Neural progenitor cell (in vitro differentiated cells): Measurements from ENCODE around the gene IL17RE. TPM values are rescaled to one million over a fixed set of nuclear protein-coding genes. Genes with fewer than 3 reads are reported as not detected.
A peak's percentile ranks its signal among the peaks of the same experiment; 100 is the strongest.

ENCODE experiments used
- DNase-seq: peaks from one replicate; pipeline ENCODE4 v3.0.0-alpha.2; 2016; ENCODE audit warnings: low spot score
- H2AFZ ChIP-seq: fragments of 200-600 bp; sonication (generic); replicated peaks from 2 replicates; pipeline ENCODE4 v1.6.1; 2016; ENCODE audit warnings: antibody characterized with exemption
- H3F3A ChIP-seq: fragments of 200-600 bp; sonication (generic); 2 replicates; pipeline ENCODE4 v1.6.1; 2016; ENCODE audit warnings: antibody characterized with exemption, low read depth
- H3K27ac ChIP-seq: fragments of 200-600 bp; sonication (generic); 2 replicates; pipeline ENCODE4 v1.5.1; 2016; ENCODE audit warnings: mild to moderate bottlenecking
- H3K27me3 ChIP-seq: fragments of 200-600 bp; sonication (generic); 2 replicates; pipeline ENCODE4 v1.6.1; 2016; ENCODE audit warnings: mild to moderate bottlenecking, moderate library complexity
- H3K36me3 ChIP-seq: fragments of 200-600 bp; sonication (generic); 2 replicates; pipeline ENCODE4 v1.5.1; 2016
- H3K4me1 ChIP-seq: fragments of 200-600 bp; sonication (generic); 2 replicates; pipeline ENCODE4 v1.6.1; 2016; ENCODE audit warnings: mixed run types
- H3K4me2 ChIP-seq: fragments of 200-600 bp; sonication (generic); 2 replicates; pipeline ENCODE4 v1.6.1; 2016
- H3K4me3 ChIP-seq: fragments of 200-600 bp; sonication (generic); 2 replicates; pipeline ENCODE4 v1.5.1; 2016
- H3K79me2 ChIP-seq: fragments of 200-600 bp; sonication (generic); 2 replicates; pipeline ENCODE4 v1.6.1; 2016; ENCODE audit warnings: low read depth
- H3K9ac ChIP-seq: fragments of 200-600 bp; sonication (generic); 2 replicates; pipeline ENCODE4 v1.6.1; 2016
- H3K9me3 ChIP-seq: fragments of 200-600 bp; sonication (generic); 2 replicates; pipeline ENCODE4 v1.5.1; 2016; ENCODE audit warnings: low read depth
- H4K20me1 ChIP-seq: fragments of 200-600 bp; sonication (generic); 2 replicates; pipeline ENCODE4 v1.6.1; 2016; ENCODE audit warnings: low read depth
- H3K27ac Mint-ChIP-seq: 3 replicates; pipeline ENCODE4 v1.8.0; 2021; ENCODE audit warnings: mixed read lengths
- H3K27me3 Mint-ChIP-seq: 2 replicates; pipeline ENCODE4 v1.8.0; 2022; ENCODE audit warnings: low read depth, mild to moderate bottlenecking, inconsistent platforms, moderate library complexity, mixed read lengths; ENCODE audit not compliant: insufficient read depth
- H3K36me3 Mint-ChIP-seq: 3 replicates; pipeline ENCODE4 v1.8.0; 2021; ENCODE audit warnings: mixed read lengths
- H3K4me1 Mint-ChIP-seq: 3 replicates; pipeline ENCODE4 v1.8.0; 2021; ENCODE audit warnings: mixed read lengths
- H3K4me3 Mint-ChIP-seq: 3 replicates; pipeline ENCODE4 v1.8.0; 2021; ENCODE audit warnings: mild to moderate bottlenecking, moderate library complexity, mixed read lengths
- H3K9me3 Mint-ChIP-seq: 3 replicates; pipeline ENCODE4 v1.8.0; 2020; ENCODE audit warnings: mixed read lengths
- EZH2 ChIP-seq: fragments of 200-600 bp; sonication (generic); IDR thresholded peaks from 2 replicates; pipeline ENCODE4 v1.6.1; 2017; ENCODE audit warnings: antibody characterized with exemption, mild to moderate bottlenecking, moderate library complexity
- EZH2phosphoT487 ChIP-seq: fragments of 200-600 bp; sonication (generic); IDR thresholded peaks from 2 replicates; pipeline ENCODE4 v1.6.1; 2017; ENCODE audit warnings: antibody characterized with exemption
- total RNA-seq: library from RNA; depleted of rRNA; stranded (reverse); fragments of >200 nt; gene quantifications from 2 replicates; pipeline ENCODE4 v1.2.3, GENCODE V29; 2015; ENCODE audit warnings: low replicate concordance
- TF ChIP-seq, protein P1 (sequence below): fragments of 200-600 bp; sonication (generic); IDR thresholded peaks from 2 replicates; pipeline ENCODE4 v1.5.1; 2017; ENCODE audit warnings: antibody characterized with exemption, mild to moderate bottlenecking

Gene IL17RE
- total RNA-seq, 1 donor from 2014 or later, result not detected

GRCh38 chr3:9859530-9860025, 43.1 kb upstream of the IL17RE start:
- no peak overlapping the region for H3K27ac Mint-ChIP-seq
- Histone ChIP-seq H2AFZ (no peak overlapping the region), H3K79me2 (no peaks in the 10 kb centered on the region), H3F3A (peaks cover 11% of the 10 kb centered on the region), H3K36me3 (no peaks in the 10 kb centered on the region), H4K20me1 (no peaks in the 10 kb centered on the region), H3K9me3 (no peaks in the 10 kb centered on the region), H3K4me1 (peaks cover 17% of the 10 kb centered on the region), H3K27ac (no peak overlapping the region), H3K9ac (no peak overlapping the region), H3K4me2 (no peak overlapping the region), H3K27me3 (peaks cover 29% of the 10 kb centered on the region), H3K4me3 (no peak overlapping the region)
- H3K36me3 Mint-ChIP-seq, result no peaks in the 10 kb centered on the region
- DNase-seq, result no peak
- peaks cover 2% of the 10 kb centered on the region for H3K9me3 Mint-ChIP-seq
- TF ChIP-seq EZH2 (no peak), EZH2phosphoT487 (no peak)
- TF ChIP-seq, protein P1, sequence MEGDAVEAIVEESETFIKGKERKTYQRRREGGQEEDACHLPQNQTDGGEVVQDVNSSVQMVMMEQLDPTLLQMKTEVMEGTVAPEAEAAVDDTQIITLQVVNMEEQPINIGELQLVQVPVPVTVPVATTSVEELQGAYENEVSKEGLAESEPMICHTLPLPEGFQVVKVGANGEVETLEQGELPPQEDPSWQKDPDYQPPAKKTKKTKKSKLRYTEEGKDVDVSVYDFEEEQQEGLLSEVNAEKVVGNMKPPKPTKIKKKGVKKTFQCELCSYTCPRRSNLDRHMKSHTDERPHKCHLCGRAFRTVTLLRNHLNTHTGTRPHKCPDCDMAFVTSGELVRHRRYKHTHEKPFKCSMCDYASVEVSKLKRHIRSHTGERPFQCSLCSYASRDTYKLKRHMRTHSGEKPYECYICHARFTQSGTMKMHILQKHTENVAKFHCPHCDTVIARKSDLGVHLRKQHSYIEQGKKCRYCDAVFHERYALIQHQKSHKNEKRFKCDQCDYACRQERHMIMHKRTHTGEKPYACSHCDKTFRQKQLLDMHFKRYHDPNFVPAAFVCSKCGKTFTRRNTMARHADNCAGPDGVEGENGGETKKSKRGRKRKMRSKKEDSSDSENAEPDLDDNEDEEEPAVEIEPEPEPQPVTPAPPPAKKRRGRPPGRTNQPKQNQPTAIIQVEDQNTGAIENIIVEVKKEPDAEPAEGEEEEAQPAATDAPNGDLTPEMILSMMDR, result no peak
- H3K27me3 Mint-ChIP-seq, result peaks cover 13% of the 10 kb centered on the region
- no peak overlapping the region for H3K4me3 Mint-ChIP-seq
- H3K4me1 Mint-ChIP-seq, result peaks cover 31% of the 10 kb centered on the region

GRCh38 chr3:9861201-9861600, 41.4 kb upstream of the IL17RE start:
- Histone ChIP-seq H3K79me2 (no peaks in the 10 kb centered on the region), H3K9me3 (no peaks in the 10 kb centered on the region), H3K9ac (no peak overlapping the region), H2AFZ (no peak overlapping the region), H3K4me1 (peaks cover 13% of the 10 kb centered on the region), H3K4me2 (no peak overlapping the region), H3K4me3 (no peak overlapping the region), H3K27me3 (peaks cover 24% of the 10 kb centered on the region), H4K20me1 (no peaks in the 10 kb centered on the region), H3K27ac (no peak overlapping the region), H3K36me3 (no peaks in the 10 kb centered on the region), H3F3A (peaks cover 9% of the 10 kb centered on the region)
- H3K27me3 Mint-ChIP-seq, result peaks cover 12% of the 10 kb centered on the region
- H3K4me1 Mint-ChIP-seq, result peaks cover 28% of the 10 kb centered on the region
- no peaks in the 10 kb centered on the region for H3K36me3 Mint-ChIP-seq
- no peak overlapping the region for H3K4me3 Mint-ChIP-seq
- no peaks in the 10 kb centered on the region for H3K9me3 Mint-ChIP-seq
- TF ChIP-seq, protein P1, result no peak
- TF ChIP-seq EZH2phosphoT487, result no peak
- no peak for TF ChIP-seq EZH2
- no peak for DNase-seq
- no peak overlapping the region for H3K27ac Mint-ChIP-seq

- Histone ChIP-seq H4K20me1 (no peaks in the 10 kb centered on the region), H3K4me3 (no peak overlapping the region), H3K4me2 (no peak overlapping the region), H3K27ac (no peak overlapping the region), H3K27me3 (peaks cover 24% of the 10 kb centered on the region), H3K9ac (no peak overlapping the region), H3K36me3 (no peaks in the 10 kb centered on the region), H3K4me1 (peaks cover 13% of the 10 kb centered on the region), H3F3A (peaks cover 9% of the 10 kb centered on the region), H3K79me2 (no peaks in the 10 kb centered on the region), H2AFZ (no peak overlapping the region), H3K9me3 (no peaks in the 10 kb centered on the region)
- no peaks in the 10 kb centered on the region for H3K36me3 Mint-ChIP-seq
- no peak overlapping the region for H3K4me3 Mint-ChIP-seq
- H3K4me1 Mint-ChIP-seq, result peaks cover 28% of the 10 kb centered on the region
- peak overlapping the region; percentile 3 for H3K27ac Mint-ChIP-seq
- peaks cover 9% of the 10 kb centered on the region for H3K27me3 Mint-ChIP-seq
- H3K9me3 Mint-ChIP-seq, result no peaks in the 10 kb centered on the region
- DNase-seq, result no peak
- TF ChIP-seq EZH2phosphoT487 (no peak), EZH2 (no peak)
- TF ChIP-seq, protein P1, result no peak
Observed at GRCh38 chr3:9861626-9862130, 41.0 kb upstream of the IL17RE start.
